HG03066 (cell line): ENCODE results near the gene HOXA5.

ENCODE experiments used
- ATAC-seq: cut with Tn5 transposase; IDR thresholded peaks from one replicate; pipeline ENCODE4 v1.9.1; 2021; ENCODE audit warnings: low read depth; ENCODE audit not compliant: unreplicated experiment

Gene HOXA5

GRCh38 chr7:27143023-27143949 lies at the start of gene HOXA5:
Gene HOXA5 (minus strand): TSS chr7:27143681. CDS start chr7:27143607, 74 bp downstream.
- ATAC-seq: no peak

- no peak for ATAC-seq
These were observed 49.3 kb upstream of the HOXA5 start for GRCh38 chr7:27192546-27193334.

- no peak for ATAC-seq
These were observed 48.5 kb upstream of the HOXA5 start for GRCh38 chr7:27191833-27192545.

GRCh38 chr7:27191161-27191731 lies 47.8 kb upstream of the HOXA5 start:
- no peak for ATAC-seq

GRCh38 chr7:27189997-27190748 lies 46.7 kb upstream of the HOXA5 start:
- ATAC-seq: no peak

GRCh38 chr7:27189295-27189996 lies 46.0 kb upstream of the HOXA5 start:
- ATAC-seq: no peak

GRCh38 chr7:27188386-27189294 lies 45.2 kb upstream of the HOXA5 start:
- ATAC-seq: no peak

- no peak for ATAC-seq
These were observed 44.2 kb upstream of the HOXA5 start for GRCh38 chr7:27187475-27188385.

- ATAC-seq: no peak
These were observed 43.4 kb upstream of the HOXA5 start for GRCh38 chr7:27186668-27187474.

GRCh38 chr7:27185854-27186667 lies 42.6 kb upstream of the HOXA5 start:
- no peak for ATAC-seq

- no peak for ATAC-seq
These were observed 41.8 kb upstream of the HOXA5 start, which contains the start of gene HOXA11 for GRCh38 chr7:27185013-27185853. Gene HOXA11 (minus strand): TSS chr7:27185232. CDS start chr7:27185144, 88 bp downstream.

GRCh38 chr7:27184337-27185012 lies 41.0 kb upstream of the HOXA5 start:
- no peak for ATAC-seq

GRCh38 chr7:27183682-27184336 lies 40.3 kb upstream of the HOXA5 start:
- no peak for ATAC-seq
